GM12872 (cell line): ENCODE results near the gene CHD6.

ENCODE experiments used
- TF ChIP-seq, protein P1 (sequence below): IDR thresholded peaks from 3 replicates; pipeline ENCODE4 v1.5.1; 2011; ENCODE audit warnings: low read depth, mild to moderate bottlenecking, low read length, moderate library complexity; ENCODE audit not compliant: insufficient read depth

Gene CHD6

DNA sequence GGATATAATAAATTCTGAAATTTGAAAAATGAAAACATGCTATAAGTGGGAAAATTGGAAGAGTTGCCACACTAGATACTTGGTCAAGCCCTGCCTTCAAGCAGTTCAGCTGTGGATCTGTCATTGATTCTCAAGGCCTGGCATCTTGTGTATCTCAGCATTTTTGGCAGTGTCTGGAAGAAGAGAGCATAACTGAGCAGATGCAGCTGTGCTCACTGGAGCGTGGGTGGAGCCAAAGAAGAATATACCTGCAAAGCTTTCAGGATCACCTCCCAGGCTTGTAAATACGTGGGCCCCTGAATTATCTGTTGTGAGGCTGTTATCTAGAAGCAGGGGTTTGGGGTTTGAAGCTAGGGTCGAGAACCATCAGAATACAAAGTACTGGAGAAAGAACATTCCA lies 31.3 kb upstream of the CHD6 start:
- TF ChIP-seq, protein P1, sequence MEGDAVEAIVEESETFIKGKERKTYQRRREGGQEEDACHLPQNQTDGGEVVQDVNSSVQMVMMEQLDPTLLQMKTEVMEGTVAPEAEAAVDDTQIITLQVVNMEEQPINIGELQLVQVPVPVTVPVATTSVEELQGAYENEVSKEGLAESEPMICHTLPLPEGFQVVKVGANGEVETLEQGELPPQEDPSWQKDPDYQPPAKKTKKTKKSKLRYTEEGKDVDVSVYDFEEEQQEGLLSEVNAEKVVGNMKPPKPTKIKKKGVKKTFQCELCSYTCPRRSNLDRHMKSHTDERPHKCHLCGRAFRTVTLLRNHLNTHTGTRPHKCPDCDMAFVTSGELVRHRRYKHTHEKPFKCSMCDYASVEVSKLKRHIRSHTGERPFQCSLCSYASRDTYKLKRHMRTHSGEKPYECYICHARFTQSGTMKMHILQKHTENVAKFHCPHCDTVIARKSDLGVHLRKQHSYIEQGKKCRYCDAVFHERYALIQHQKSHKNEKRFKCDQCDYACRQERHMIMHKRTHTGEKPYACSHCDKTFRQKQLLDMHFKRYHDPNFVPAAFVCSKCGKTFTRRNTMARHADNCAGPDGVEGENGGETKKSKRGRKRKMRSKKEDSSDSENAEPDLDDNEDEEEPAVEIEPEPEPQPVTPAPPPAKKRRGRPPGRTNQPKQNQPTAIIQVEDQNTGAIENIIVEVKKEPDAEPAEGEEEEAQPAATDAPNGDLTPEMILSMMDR: no peak

DNA sequence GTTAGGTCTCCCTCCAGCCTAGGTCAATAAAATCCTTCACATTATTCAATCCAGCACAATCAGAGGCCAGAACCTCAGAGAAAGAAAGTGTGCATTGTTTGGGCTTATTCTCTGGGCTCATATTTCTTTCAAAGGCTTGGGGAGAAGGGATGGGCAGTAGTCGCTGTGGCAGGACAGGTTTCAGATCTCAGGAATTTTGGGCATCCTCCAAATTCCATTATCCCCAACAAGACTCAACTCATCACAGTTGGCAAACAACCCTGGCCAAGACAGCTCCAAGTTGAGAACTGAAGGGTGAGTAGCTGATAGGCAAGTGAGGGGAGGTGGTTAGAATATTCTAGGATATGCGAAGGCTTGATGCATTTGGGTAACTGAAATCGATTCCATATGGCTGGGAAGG lies 27.2 kb upstream of the CHD6 start:
- TF ChIP-seq, protein P1: no peak

DNA sequence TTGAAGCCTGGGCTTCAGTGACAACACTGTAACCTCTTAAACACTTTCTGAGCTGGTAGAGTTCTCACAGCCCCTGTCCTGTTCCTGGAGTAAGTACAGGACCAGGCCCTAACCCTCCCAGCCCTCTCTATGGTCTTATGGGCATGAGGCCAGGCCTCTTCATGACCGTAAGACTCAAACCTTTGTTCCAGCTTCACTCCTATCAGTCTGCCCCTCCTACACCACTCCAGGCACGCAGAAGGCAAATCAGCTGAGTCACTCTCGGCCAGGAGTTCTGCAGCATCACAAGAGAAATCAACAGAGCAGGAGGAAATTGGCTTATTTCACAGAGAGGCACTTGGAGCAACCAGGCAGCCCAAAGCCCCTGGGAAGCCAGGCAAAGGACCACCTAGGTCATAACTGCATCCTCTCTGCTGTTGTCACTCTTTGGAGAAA lies 25.3 kb upstream of the CHD6 start:
- TF ChIP-seq, protein P1: no peak

DNA sequence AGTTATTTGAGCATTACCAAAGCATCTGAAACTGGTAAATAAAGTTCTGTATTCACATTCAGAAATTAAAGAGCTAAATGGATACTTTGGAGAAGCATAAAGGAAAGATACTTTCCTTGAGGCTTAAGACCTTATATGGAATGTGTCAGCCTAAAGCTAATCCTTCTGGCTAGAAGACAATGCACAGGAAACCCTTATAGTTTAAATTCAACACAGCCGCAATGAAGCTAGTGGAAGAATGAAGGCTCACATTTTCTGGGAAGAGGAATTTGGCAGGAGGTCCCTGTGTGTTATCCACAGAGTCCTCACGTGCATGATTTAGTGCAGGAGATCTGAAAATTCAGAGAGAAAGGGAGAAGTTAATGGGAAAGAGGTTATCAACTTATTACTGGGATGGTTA lies 21.5 kb upstream of the CHD6 start:
- TF ChIP-seq, protein P1: no peak

DNA sequence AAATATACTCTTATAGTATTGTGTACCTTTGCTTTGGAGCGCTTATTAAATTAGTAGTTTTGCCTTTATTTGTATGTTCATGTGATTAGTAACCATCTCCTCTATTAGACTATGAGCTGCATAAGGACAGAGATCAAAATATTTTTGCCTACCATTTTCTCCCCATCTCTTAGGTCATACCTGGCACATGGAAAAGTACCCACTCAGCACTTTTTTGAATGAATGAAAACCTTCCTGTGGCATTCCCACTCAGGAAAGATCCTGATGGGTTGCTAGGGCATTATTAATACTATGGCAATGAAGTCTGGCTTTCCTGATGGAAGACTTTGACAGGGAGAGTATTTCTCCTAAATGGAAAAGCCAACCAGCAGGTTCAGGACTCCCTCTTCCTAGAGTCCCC lies 20.3 kb upstream of the CHD6 start:
- TF ChIP-seq, protein P1: no peak

DNA sequence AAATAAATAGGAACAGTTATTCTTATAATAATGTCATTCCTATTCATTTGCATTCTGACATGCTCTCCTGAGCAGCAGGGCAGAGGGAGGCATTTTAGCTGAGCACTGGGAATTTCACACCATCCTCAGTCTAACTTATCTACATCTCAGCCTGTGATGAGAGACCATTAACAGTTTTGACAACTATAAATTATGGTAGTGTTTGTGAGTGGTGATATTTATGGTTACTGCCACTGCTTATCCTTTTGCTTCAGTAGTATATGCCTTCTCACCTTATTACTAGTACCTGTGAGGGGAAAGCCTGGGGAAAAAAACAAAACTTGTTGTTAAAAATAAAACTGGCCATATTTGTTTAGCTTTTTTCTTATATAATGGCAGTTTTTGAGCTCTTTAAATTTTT lies 17.0 kb upstream of the CHD6 start:
- TF ChIP-seq, protein P1: no peak

DNA sequence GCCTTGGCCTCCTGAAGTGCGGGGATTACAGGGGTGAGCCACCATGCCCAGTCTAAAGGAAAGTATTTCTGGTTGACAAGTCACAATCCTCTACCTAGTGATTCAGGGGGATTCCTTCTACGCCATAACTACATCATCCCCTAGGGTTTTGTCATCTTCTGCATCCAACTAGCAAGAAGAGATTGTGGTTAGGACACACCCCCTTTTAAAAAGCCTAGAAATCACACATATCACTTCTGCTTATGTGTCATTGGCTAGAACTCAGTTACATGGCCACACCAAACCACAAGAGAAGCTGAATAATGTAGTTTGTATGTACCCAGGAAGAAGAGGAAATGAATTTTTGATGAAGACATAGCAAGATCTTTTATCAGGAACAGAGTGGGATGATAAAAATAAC lies 14.7 kb upstream of the CHD6 start:
- TF ChIP-seq, protein P1: no peak

DNA sequence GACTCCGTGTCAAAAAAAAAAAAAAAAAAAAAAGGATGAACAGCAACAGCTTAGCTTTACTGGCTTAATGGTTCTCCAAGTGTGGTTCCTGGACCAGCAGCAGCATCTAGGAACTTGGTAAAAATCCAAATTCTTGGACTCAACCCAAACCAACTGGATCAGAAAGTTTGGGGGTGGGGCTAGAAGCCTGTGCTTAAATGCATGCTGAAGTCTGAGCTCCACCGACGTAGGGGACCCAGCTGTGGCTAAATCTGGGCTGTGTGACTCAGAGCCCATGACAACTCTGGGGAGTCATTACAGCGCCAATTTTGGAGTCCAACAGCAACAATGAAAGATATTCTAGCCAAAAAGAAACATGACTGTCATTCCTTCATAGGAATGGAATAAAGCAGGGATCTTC lies 13.6 kb upstream of the CHD6 start:
- TF ChIP-seq, protein P1: no peak
